ENCODE results near the gene KIF26A.

GRCh38 chr14:104103061-104103445 lies 35.3 kb upstream of the KIF26A start:
- no peak for TF ChIP-seq CTCF (IDR thresholded peaks at IDR 0.05)
- no peak for TF ChIP-seq POLR2A (IDR thresholded peaks at IDR 0.05)
- TF ChIP-seq POLR2AphosphoS5 (IDR thresholded peaks at IDR 0.05), result no peak

Data from prostate gland (tissue), 2 donors.